Thymus (tissue), 11 donors: ENCODE results near the gene IGF2BP3. TPM values are rescaled to one million over a fixed set of nuclear protein-coding genes. Genes with fewer than 3 reads are reported as not detected.

Experiments used
- DNase-seq, 9 donors: peaks; one replicate each; pipeline ENCODE4 v3.0.0-alpha.2; 2013; ENCODE audit warnings: low spot score in 9 of 9, low read depth in 6 of 9, missing footprints in 1 of 9
- H3K27ac ChIP-seq, 2 donors: one replicate each; pipeline ENCODE4 v1.5.1; 2013; ENCODE audit warnings: control low read depth in 1 of 2, low read depth in 1 of 2, low read length in 1 of 2, mild to moderate bottlenecking in 1 of 2, moderate library complexity in 1 of 2
- H3K27me3 ChIP-seq, 2 donors: one replicate each; pipeline ENCODE4 v1.5.1; 2013; ENCODE audit warnings: low read length in 1 of 2; ENCODE audit not compliant: control insufficient read depth in 2 of 2, insufficient read depth in 1 of 2
- H3K36me3 ChIP-seq, 2 donors: one replicate each; pipeline ENCODE4 v1.5.1; 2013; ENCODE audit warnings: low read length in 1 of 2, mild to moderate bottlenecking in 1 of 2, moderate library complexity in 1 of 2; ENCODE audit not compliant: control insufficient read depth in 2 of 2, insufficient read depth in 2 of 2
- H3K4me1 ChIP-seq, 2 donors: one replicate each; pipeline ENCODE4 v1.5.1; 2013; ENCODE audit warnings: low read length in 2 of 2; ENCODE audit not compliant: control insufficient read depth in 2 of 2, insufficient read depth in 2 of 2
- H3K4me3 ChIP-seq, 2 donors: one replicate each; pipeline ENCODE4 v1.5.1; 2013; ENCODE audit warnings: low read length in 2 of 2, control low read depth in 1 of 2, mild to moderate bottlenecking in 1 of 2
- H3K9me3 ChIP-seq, 2 donors: one replicate each; pipeline ENCODE4 v1.5.1; 2013; ENCODE audit warnings: low read length in 1 of 2, mild to moderate bottlenecking in 1 of 2; ENCODE audit not compliant: control insufficient read depth in 2 of 2, insufficient read depth in 1 of 2
- WGBS: extraction: QIAGEN DNeasy Blood & Tissue Kit; methylation state at CpG from one replicate; pipeline ENCODE4 v1.1.7; 2013; 5-methylcytosine and 5-hydroxymethylcytosine counted together
- polyA plus RNA-seq: library from polyadenylated mRNA; stranded (reverse); fragments of 200-250 nt; gene quantifications from one replicate; pipeline ENCODE4 v1.2.3, GENCODE V29; 2013
- total RNA-seq: library from RNA; stranded (reverse); fragments of 120-200 nt; gene quantifications from one replicate; pipeline ENCODE4 v1.2.4, GENCODE V29; 2013
- donor health status: healthy.

IGF2BP3 gene
- total and polyA plus RNA-seq, 2 donors, result 3.4 to 16.5 TPM

- peak in 6 of 9 donors; percentile 25 to 76 (median 39) for DNase-seq
- Histone ChIP-seq H3K4me3 (peak overlapping the region; percentile 23 to 45), H3K27me3 (no peaks in the 10 kb centered on the region), H3K9me3 (no peaks in the 10 kb centered on the region), H3K27ac (peak overlapping the region in 1 of 2 donors; percentile 48), H3K36me3 (peaks cover 0 to 39% of the 10 kb centered on the region in 2 donors), H3K4me1 (peaks cover 0 to 8% of the 10 kb centered on the region in 2 donors)
- 14% methylated on average over 8 of the region's 8 CpGs for WGBS
These were observed 124.0 kb downstream of the IGF2BP3 start for GRCh38 chr7:23346316-23346715.

GRCh38 chr7:23345601-23346000 lies 124.7 kb downstream of the IGF2BP3 start:
- Histone ChIP-seq H3K36me3 (peaks cover 0 to 42% of the 10 kb centered on the region in 2 donors), H3K9me3 (no peaks in the 10 kb centered on the region), H3K27ac (peak overlapping the region in 1 of 2 donors; percentile 48), H3K4me3 (no peak overlapping the region), H3K4me1 (peaks cover 0 to 8% of the 10 kb centered on the region in 2 donors), H3K27me3 (no peaks in the 10 kb centered on the region)
- 65% methylated on average over 6 of the region's 6 CpGs for WGBS
- no peak for DNase-seq

GRCh38 chr7:23343806-23344475 lies 126.3 kb downstream of the IGF2BP3 start:
- H3K4me1 ChIP-seq, result peaks cover 0 to 8% of the 10 kb centered on the region in 2 donors
- no peaks in the 10 kb centered on the region for H3K27me3 ChIP-seq
- no peak overlapping the region for H3K4me3 ChIP-seq
- H3K9me3 ChIP-seq, result no peaks in the 10 kb centered on the region
- 98% methylated on average over 9 of the region's 9 CpGs for whole genome bisulfite sequencing
- H3K27ac ChIP-seq, result no peak overlapping the region
- no peak for DNase-seq
- H3K36me3 ChIP-seq, result peaks cover 0 to 50% of the 10 kb centered on the region in 2 donors

GRCh38 chr7:23343102-23343501 lies 127.2 kb downstream of the IGF2BP3 start:
- H3K9me3 ChIP-seq, result no peaks in the 10 kb centered on the region
- no peak overlapping the region for H3K27ac ChIP-seq
- H3K36me3 ChIP-seq, result peaks cover 0 to 54% of the 10 kb centered on the region in 2 donors
- no peak overlapping the region for H3K4me3 ChIP-seq
- H3K27me3 ChIP-seq, result no peaks in the 10 kb centered on the region
- no peak for DNase-seq
- peaks cover 0 to 8% of the 10 kb centered on the region in 2 donors for H3K4me1 ChIP-seq

- DNase-seq, result no peak
- Histone ChIP-seq H3K4me1 (peaks cover 0 to 7% of the 10 kb centered on the region in 2 donors), H3K27ac (no peak overlapping the region), H3K36me3 (peaks cover 0 to 63% of the 10 kb centered on the region in 2 donors), H3K9me3 (no peaks in the 10 kb centered on the region), H3K4me3 (no peak overlapping the region), H3K27me3 (no peaks in the 10 kb centered on the region)
- 94% methylated on average over 7 of the region's 7 CpGs for WGBS
These were observed 128.3 kb downstream of the IGF2BP3 start for GRCh38 chr7:23341846-23342598.

- H3K4me3 ChIP-seq, result no peak overlapping the region
- H3K27ac ChIP-seq, result no peak overlapping the region
- 96% methylated on average over 2 of the region's 2 CpGs for WGBS
These were observed 131.4 kb downstream of the IGF2BP3 start for GRCh38 chr7:23338863-23339262.

GRCh38 chr7:23338439-23338838 lies 131.9 kb downstream of the IGF2BP3 start:
- no peak overlapping the region for H3K4me3 ChIP-seq
- no peaks in the 10 kb centered on the region for H3K9me3 ChIP-seq
- no peaks in the 10 kb centered on the region for H3K27me3 ChIP-seq
- no peak overlapping the region for H3K27ac ChIP-seq
- no peak for DNase-seq
- WGBS, result 97% methylated on average over 2 of the region's 2 CpGs
- no peaks in the 10 kb centered on the region for H3K4me1 ChIP-seq
- H3K36me3 ChIP-seq, result peaks cover 0 to 64% of the 10 kb centered on the region in 2 donors

More at GRCh38 chr7:23338863-23339262, 131.4 kb downstream of the IGF2BP3 start:
- no peaks in the 10 kb centered on the region for H3K9me3 ChIP-seq
- H3K36me3 ChIP-seq, result peaks cover 0 to 60% of the 10 kb centered on the region in 2 donors
- no peak for DNase-seq
- H3K27me3 ChIP-seq, result no peaks in the 10 kb centered on the region
- no peaks in the 10 kb centered on the region for H3K4me1 ChIP-seq

- Histone ChIP-seq H3K27ac (no peak overlapping the region), H3K9me3 (no peaks in the 10 kb centered on the region), H3K36me3 (peaks cover 0 to 59% of the 10 kb centered on the region in 2 donors), H3K27me3 (no peaks in the 10 kb centered on the region), H3K4me3 (no peak overlapping the region), H3K4me1 (no peaks in the 10 kb centered on the region)
- no peak for DNase-seq
These were observed 132.9 kb downstream of the IGF2BP3 start for GRCh38 chr7:23337374-23337773.

GRCh38 chr7:23336799-23337283 lies 133.4 kb downstream of the IGF2BP3 start:
- no peak overlapping the region for H3K27ac ChIP-seq
- H3K36me3 ChIP-seq, result peaks cover 0 to 56% of the 10 kb centered on the region in 2 donors
- H3K27me3 ChIP-seq, result no peaks in the 10 kb centered on the region
- no peaks in the 10 kb centered on the region for H3K4me1 ChIP-seq
- DNase-seq, result no peak
- 98% methylated on average over 6 of the region's 6 CpGs for WGBS
- H3K4me3 ChIP-seq, result no peak overlapping the region
- H3K9me3 ChIP-seq, result no peaks in the 10 kb centered on the region
